Astrocyte (in vitro differentiated cells and primary cell): ENCODE data around the gene MYO16. TPM values are rescaled to one million over a fixed set of nuclear protein-coding genes. Genes with fewer than 3 reads are reported as not detected.

Source experiments
- DNase-seq: peaks from one replicate; pipeline ENCODE4 v3.0.0-alpha.2; 2010; ENCODE audit warnings: low read depth
- FAIRE-seq: peaks from 2 replicates; lab custom pipeline; 2011; peaks lifted over from hg19 to GRCh38; lab: Jason Lieb, UNC
- H2AFZ ChIP-seq: 2 replicates; pipeline ENCODE4 v1.6.0; 2012; ENCODE audit warnings: low read depth, low read length, inconsistent platforms
- H3K27ac ChIP-seq: 2 replicates; pipeline ENCODE4 v1.5.1; 2011; ENCODE audit warnings: low read depth, low read length, inconsistent platforms
- H3K27me3 ChIP-seq: 2 replicates; pipeline ENCODE4 v1.6.0; 2011; ENCODE audit warnings: low read length, inconsistent platforms; ENCODE audit not compliant: insufficient read depth
- H3K36me3 ChIP-seq: 2 replicates; pipeline ENCODE4 v1.5.1; 2011; ENCODE audit warnings: low read length, inconsistent platforms; ENCODE audit not compliant: insufficient read depth
- H3K4me1 ChIP-seq: 2 replicates; pipeline ENCODE4 v1.5.1; 2011; ENCODE audit warnings: low read length, inconsistent platforms; ENCODE audit not compliant: insufficient read depth
- H3K4me2 ChIP-seq: 2 replicates; pipeline ENCODE4 v1.6.0; 2012; ENCODE audit warnings: low read length, inconsistent platforms
- H3K4me3 ChIP-seq: 2 replicates; pipeline ENCODE4 v1.5.1; 2011; ENCODE audit warnings: low read depth, mild to moderate bottlenecking, low read length, inconsistent platforms; ENCODE audit not compliant: insufficient read depth
- H3K79me2 ChIP-seq: 2 replicates; pipeline ENCODE4 v1.6.0; 2012; ENCODE audit warnings: mild to moderate bottlenecking, low read length, inconsistent platforms; ENCODE audit not compliant: insufficient read depth
- H3K9ac ChIP-seq: 2 replicates; pipeline ENCODE4 v1.6.0; 2012; ENCODE audit warnings: mild to moderate bottlenecking, low read length, inconsistent platforms
- H3K9me3 ChIP-seq: 2 replicates; pipeline ENCODE4 v1.5.1; 2012; ENCODE audit warnings: low read depth, mild to moderate bottlenecking, low read length, inconsistent platforms; ENCODE audit not compliant: insufficient read depth
- H4K20me1 ChIP-seq: 2 replicates; pipeline ENCODE4 v1.6.0; 2012; ENCODE audit warnings: low read length, inconsistent platforms; ENCODE audit not compliant: insufficient read depth
- H3K27ac Mint-ChIP-seq: one replicate; pipeline ENCODE4 v1.8.0; 2021; ENCODE audit warnings: mild to moderate bottlenecking, mixed read lengths; ENCODE audit not compliant: unreplicated experiment
- H3K27me3 Mint-ChIP-seq: one replicate; pipeline ENCODE4 v1.8.0; 2021; ENCODE audit warnings: low read depth, mixed read lengths; ENCODE audit not compliant: unreplicated experiment
- H3K36me3 Mint-ChIP-seq: one replicate; pipeline ENCODE4 v1.8.0; 2021; ENCODE audit warnings: low read depth, mixed read lengths; ENCODE audit not compliant: unreplicated experiment
- H3K4me1 Mint-ChIP-seq: one replicate; pipeline ENCODE4 v1.8.0; 2021; ENCODE audit warnings: low read depth, mixed read lengths; ENCODE audit not compliant: unreplicated experiment
- H3K4me3 Mint-ChIP-seq: one replicate; pipeline ENCODE4 v1.8.0; 2021; ENCODE audit warnings: mild to moderate bottlenecking, moderate library complexity, mixed read lengths; ENCODE audit not compliant: unreplicated experiment
- H3K9me3 Mint-ChIP-seq: one replicate; pipeline ENCODE4 v1.8.0; 2021; ENCODE audit warnings: mild to moderate bottlenecking, mixed read lengths; ENCODE audit not compliant: unreplicated experiment
- CTCF ChIP-seq: IDR thresholded peaks from 2 replicates; pipeline ENCODE4 v1.5.1; 2011; ENCODE audit warnings: low read depth, mild to moderate bottlenecking, inconsistent platforms, low read length, moderate library complexity; ENCODE audit not compliant: insufficient read depth
- EZH2 ChIP-seq: IDR thresholded peaks from 2 replicates; pipeline ENCODE4 v1.6.1; 2012; ENCODE audit warnings: mild to moderate bottlenecking, low read length, inconsistent platforms; ENCODE audit not compliant: insufficient read depth
- total RNA-seq: library from RNA; stranded (reverse); gene quantifications from 2 replicates; pipeline ENCODE4 v1.2.1, GENCODE V29; 2021

The MYO16 gene
- total RNA-seq, 1 donor from 2014 or later: 0.14 TPM

GRCh38 chr13:108686027-108686426, 56.6 kb downstream of the MYO16 start:
- FAIRE-seq (no peak), DNase-seq (no peak)
- H3K9ac ChIP-seq: no peak overlapping the region
- H3K9me3 ChIP-seq: no peaks in the 10 kb centered on the region
- Mint-ChIP-seq H3K4me3 (no peak overlapping the region), H3K27ac (no peak overlapping the region), H3K36me3 (no peaks in the 10 kb centered on the region), H3K9me3 (no peaks in the 10 kb centered on the region), H3K27me3 (no peaks in the 10 kb centered on the region), H3K4me1 (peaks cover 15% of the 10 kb centered on the region)
- no peaks in the 10 kb centered on the region for H3K27me3 ChIP-seq
- no peak overlapping the region for H3K4me3 ChIP-seq
- H3K4me1 ChIP-seq: no peaks in the 10 kb centered on the region
- H4K20me1 ChIP-seq: no peaks in the 10 kb centered on the region
- no peak for TF ChIP-seq CTCF
- no peak for TF ChIP-seq EZH2
- no peak overlapping the region for H3K27ac ChIP-seq
- no peaks in the 10 kb centered on the region for H3K79me2 ChIP-seq
- no peak overlapping the region for H3K4me2 ChIP-seq
- no peaks in the 10 kb centered on the region for H3K36me3 ChIP-seq
- H2AFZ ChIP-seq: no peak overlapping the region

GRCh38 chr13:108690726-108691125, 61.3 kb downstream of the MYO16 start:
- no peaks in the 10 kb centered on the region for H3K27me3 Mint-ChIP-seq
- H3K27ac Mint-ChIP-seq: no peak overlapping the region
- H3K36me3 Mint-ChIP-seq: no peaks in the 10 kb centered on the region
- no peaks in the 10 kb centered on the region for H3K4me1 Mint-ChIP-seq
- Histone ChIP-seq H4K20me1 (no peaks in the 10 kb centered on the region), H3K79me2 (no peaks in the 10 kb centered on the region), H3K9me3 (no peaks in the 10 kb centered on the region), H3K27me3 (no peaks in the 10 kb centered on the region), H3K9ac (no peak overlapping the region), H3K27ac (no peak overlapping the region), H3K4me2 (no peak overlapping the region), H3K36me3 (no peaks in the 10 kb centered on the region), H3K4me3 (no peak overlapping the region), H3K4me1 (no peaks in the 10 kb centered on the region), H2AFZ (no peak overlapping the region)
- H3K9me3 Mint-ChIP-seq: no peaks in the 10 kb centered on the region
- FAIRE-seq (no peak), DNase-seq (no peak)
- no peak overlapping the region for H3K4me3 Mint-ChIP-seq
- no peak for TF ChIP-seq CTCF
- no peak for TF ChIP-seq EZH2

- no peaks in the 10 kb centered on the region for H3K79me2 ChIP-seq
- no peaks in the 10 kb centered on the region for H3K4me1 ChIP-seq
- no peaks in the 10 kb centered on the region for H3K4me1 Mint-ChIP-seq
- H3K4me3 ChIP-seq: no peak overlapping the region
- no peak overlapping the region for H3K27ac Mint-ChIP-seq
- peaks cover 5% of the 10 kb centered on the region for H3K9me3 Mint-ChIP-seq
- no peaks in the 10 kb centered on the region for H3K9me3 ChIP-seq
- H3K36me3 ChIP-seq: no peaks in the 10 kb centered on the region
- no peaks in the 10 kb centered on the region for H3K27me3 ChIP-seq
- TF ChIP-seq CTCF: no peak
- no peak for TF ChIP-seq EZH2
- no peak overlapping the region for H3K9ac ChIP-seq
- no peak overlapping the region for H2AFZ ChIP-seq
- H3K4me2 ChIP-seq: peak overlapping the region; percentile 48
- H3K27me3 Mint-ChIP-seq: no peaks in the 10 kb centered on the region
- DNase-seq: peak; percentile 66
- H4K20me1 ChIP-seq: no peaks in the 10 kb centered on the region
- H3K27ac ChIP-seq: no peak overlapping the region
- H3K4me3 Mint-ChIP-seq: no peak overlapping the region
- FAIRE-seq: no peak
- no peaks in the 10 kb centered on the region for H3K36me3 Mint-ChIP-seq
Observed at GRCh38 chr13:108700422-108701170, 71.2 kb downstream of the MYO16 start.
